Pancreas (tissue), 10 donors: Measurements from ENCODE around the gene MS4A10. TPM values are rescaled to one million over a fixed set of nuclear protein-coding genes. Genes with fewer than 3 reads are reported as not detected.

Source experiments
- ATAC-seq, 4 donors: fragments of 200-7000 bp; cut with Tn5 transposase; one replicate each; pipeline versions ENCODE4 v1.8.0 to v1.9.1; 2020; ENCODE audit warnings: mild to moderate bottlenecking in 4 of 4, moderate library complexity in 4 of 4
- DNase-seq, 6 donors: peaks; one replicate each; pipeline ENCODE4 v3.0.0-alpha.2; 2020
- FAIRE-seq: peaks from 2 replicates; lab custom pipeline; 2012; peaks lifted over from hg19 to GRCh38; lab: Jason Lieb, UNC
- H3K27ac ChIP-seq, 4 donors: fragments of 200-600 bp; sonication (generic); 1 replicate in 3 of 4; 2 replicates in 1 of 4; pipeline versions ENCODE4 v1.5.0 to v1.8.0; 2020
- H3K27me3 ChIP-seq, 4 donors: fragments of 200-600 bp; one replicate each; pipeline ENCODE4 v1.8.0; 2021
- H3K36me3 ChIP-seq, 3 donors: fragments of 200-600 bp; sonication (generic) in 1 of 3; one replicate each; pipeline versions ENCODE4 v1.5.0 to v1.8.0; 2020 to 2021
- H3K4me1 ChIP-seq, 3 donors: fragments of 200-600 bp; one replicate each; pipeline ENCODE4 v1.8.0; 2021
- H3K4me3 ChIP-seq, 4 donors: fragments of 200-600 bp; sonication (generic) in 2 of 4; one replicate each; pipeline versions ENCODE4 v1.5.0 to v1.8.0; 2020 to 2021
- H3K9me3 ChIP-seq, 4 donors: fragments of 200-600 bp; one replicate each; pipeline ENCODE4 v1.8.0; 2021
- WGBS, 2 donors: extraction: QIAGEN DNeasy Blood & Tissue Kit; methylation state at CpG; one replicate each; pipeline ENCODE4 v1.1.7; 2013; 5-methylcytosine and 5-hydroxymethylcytosine counted together
- intact Hi-C, 3 donors: fragments of 100-400 bp; cut with DNase I; formaldehyde crosslinking; loops; one replicate each; pipeline versions ENCODE4 v1.11.1 to v1.14.2; 2022
- polyA plus RNA-seq, 2 donors: library from polyadenylated mRNA; stranded (reverse); fragments of 200-250 nt; gene quantifications; one replicate each; pipeline ENCODE4 v1.2.3, GENCODE V29; 2013
- total RNA-seq, 6 donors: library from RNA; stranded (reverse); fragmentation: NEBNext Ultra II Directional in 4 of 6; extraction: Animal tissue kit (Norgen Biotek cat#: 25700) in 4 of 6; gene quantifications; one replicate each; pipeline versions ENCODE4 v1.2.1 to v1.2.4, GENCODE V29; 2021 to 2023
- TF ChIP-seq, protein P1 (sequence below), 4 donors: fragments of 200-600 bp; sonication (generic) in 3 of 4; IDR thresholded peaks; one replicate each; pipeline versions ENCODE4 v1.5.0 to v1.8.0; 2021; ENCODE audit warnings: antibody characterized with exemption in 4 of 4
- donor health status: healthy with polysubstance abuse.
- donor health status: DM: no; HTN: no; CAD: no; lungs with moderate emphysema.
- donor health status: DM: no; HTN: no; CAD: no.
- donor health status: control.
- donor health status: control.
- donor health status: Bipolar disorder and iron deficiency.
- donor health status: DM: yes; HTN: yes; CAD: no.
- donor health status: DM: no; HTN: no; CAD: no.
- donor health status: DM: no; HTN: no; CAD: no.
- donor health status: DM: yes; HTN: yes; CAD: no.

The MS4A10 gene
- total and polyA plus RNA-seq, 8 donors: not detected

DNA sequence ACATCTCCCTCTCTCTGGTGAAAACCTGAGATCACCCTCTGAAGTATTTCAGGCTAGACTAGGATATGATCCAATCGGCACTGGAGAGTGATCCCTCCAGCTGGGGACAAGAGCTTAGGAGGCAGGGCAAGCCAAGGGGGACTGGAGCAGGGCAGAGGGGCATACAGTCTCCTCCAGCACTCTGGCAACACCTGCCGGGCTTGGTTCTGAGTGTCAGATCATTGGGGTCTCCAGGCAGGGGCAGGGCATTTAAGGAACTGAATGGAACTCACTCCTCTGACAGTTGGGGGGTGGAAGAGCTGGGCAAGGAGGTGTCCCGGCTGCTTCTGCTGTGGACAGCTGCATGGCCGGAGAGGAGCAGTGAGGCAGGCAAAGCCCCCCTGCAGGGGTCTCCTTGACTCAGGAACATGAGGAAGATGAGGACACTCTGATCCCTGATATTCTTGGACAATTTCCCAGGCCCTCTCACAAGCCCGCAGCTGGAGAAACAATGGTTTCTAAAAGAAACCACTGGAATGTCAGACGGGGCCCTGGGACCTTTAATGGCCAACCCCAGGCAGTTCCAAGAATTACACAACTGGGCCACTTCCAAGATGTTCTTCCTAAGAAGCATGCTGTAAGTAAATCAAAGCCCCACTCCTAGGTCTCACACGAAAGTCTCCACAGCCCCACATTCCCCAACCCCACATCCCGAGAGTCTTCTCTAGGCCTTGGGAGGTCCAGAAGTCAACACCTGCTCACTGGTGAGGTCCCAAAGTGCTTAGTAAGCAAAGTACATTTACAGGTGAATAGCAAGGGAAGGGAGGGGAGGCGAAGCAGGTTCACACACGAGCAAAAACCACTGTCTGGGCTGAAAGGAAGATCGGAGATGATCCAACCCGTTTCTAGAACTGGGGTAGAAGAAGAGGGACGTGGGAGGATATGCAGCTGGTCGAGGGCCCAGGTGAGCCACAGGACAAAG, 55.6 kb downstream of the MS4A10 start:
- DNase-seq (no peak), ATAC-seq (no peak), FAIRE-seq (no peak)
- Histone ChIP-seq H3K4me3 (no peak overlapping the region), H3K4me1 (peaks cover 6 to 20% (median 6%) of the 10 kb centered on the region in 3 donors), H3K9me3 (no peaks in the 10 kb centered on the region), H3K36me3 (no peaks in the 10 kb centered on the region), H3K27me3 (no peaks in the 10 kb centered on the region), H3K27ac (no peak overlapping the region)
- intact Hi-C loops: loop anchor here in 1 of 3 donors (10.0 kb wide), 1 partner anchor 54 kb away; no protein-coding TSS in a partner anchor
- TF ChIP-seq, protein P1, sequence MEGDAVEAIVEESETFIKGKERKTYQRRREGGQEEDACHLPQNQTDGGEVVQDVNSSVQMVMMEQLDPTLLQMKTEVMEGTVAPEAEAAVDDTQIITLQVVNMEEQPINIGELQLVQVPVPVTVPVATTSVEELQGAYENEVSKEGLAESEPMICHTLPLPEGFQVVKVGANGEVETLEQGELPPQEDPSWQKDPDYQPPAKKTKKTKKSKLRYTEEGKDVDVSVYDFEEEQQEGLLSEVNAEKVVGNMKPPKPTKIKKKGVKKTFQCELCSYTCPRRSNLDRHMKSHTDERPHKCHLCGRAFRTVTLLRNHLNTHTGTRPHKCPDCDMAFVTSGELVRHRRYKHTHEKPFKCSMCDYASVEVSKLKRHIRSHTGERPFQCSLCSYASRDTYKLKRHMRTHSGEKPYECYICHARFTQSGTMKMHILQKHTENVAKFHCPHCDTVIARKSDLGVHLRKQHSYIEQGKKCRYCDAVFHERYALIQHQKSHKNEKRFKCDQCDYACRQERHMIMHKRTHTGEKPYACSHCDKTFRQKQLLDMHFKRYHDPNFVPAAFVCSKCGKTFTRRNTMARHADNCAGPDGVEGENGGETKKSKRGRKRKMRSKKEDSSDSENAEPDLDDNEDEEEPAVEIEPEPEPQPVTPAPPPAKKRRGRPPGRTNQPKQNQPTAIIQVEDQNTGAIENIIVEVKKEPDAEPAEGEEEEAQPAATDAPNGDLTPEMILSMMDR (IDR thresholded peaks at IDR 0.05): no peak
- WGBS, 2 donors: 77 to 86% methylated on average over 14 of the region's 14 CpGs

DNA sequence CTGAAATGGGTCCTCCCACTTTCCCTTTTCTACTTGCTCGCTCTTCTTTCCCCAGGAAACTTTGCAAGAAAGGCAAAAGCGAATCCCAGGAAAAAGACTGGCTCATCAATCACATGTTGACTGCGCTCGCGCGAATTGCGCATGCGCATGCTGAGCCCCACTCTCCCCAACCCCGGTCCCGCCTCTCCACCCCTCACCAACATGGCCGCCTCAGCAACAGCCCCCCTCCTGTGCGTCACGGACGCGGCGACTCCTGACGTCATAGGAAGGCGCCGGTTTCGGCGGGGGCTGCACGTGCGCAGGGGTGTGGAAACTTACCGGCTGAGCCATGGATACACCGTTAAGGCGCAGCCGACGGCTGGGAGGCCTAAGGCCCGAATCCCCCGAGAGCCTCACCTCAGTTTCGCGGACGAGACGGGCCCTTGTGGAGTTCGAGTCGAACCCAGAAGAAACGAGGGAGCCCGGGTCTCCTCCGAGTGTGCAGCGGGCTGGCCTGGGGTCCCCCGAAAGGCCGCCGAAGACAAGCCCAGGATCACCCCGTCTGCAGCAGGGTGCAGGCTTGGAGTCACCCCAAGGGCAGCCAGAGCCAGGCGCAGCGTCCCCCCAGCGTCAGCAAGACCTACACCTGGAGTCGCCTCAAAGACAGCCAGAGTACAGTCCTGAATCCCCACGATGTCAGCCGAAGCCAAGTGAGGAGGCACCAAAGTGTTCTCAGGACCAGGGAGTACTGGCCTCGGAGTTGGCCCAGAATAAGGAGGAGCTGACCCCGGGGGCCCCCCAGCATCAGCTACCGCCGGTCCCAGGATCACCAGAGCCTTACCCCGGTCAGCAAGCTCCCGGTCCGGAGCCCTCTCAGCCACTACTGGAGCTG, 56.9 kb downstream of the MS4A10 start, which contains the start of gene CCDC86:
CCDC86 (plus strand) TSS at position 317 of the 871 bp plus-strand sequence; CDS start at position 329, 12 bp downstream.
- no peaks in the 10 kb centered on the region for H3K27me3 ChIP-seq
- H3K4me1 ChIP-seq: peaks cover 6 to 20% (median 6%) of the 10 kb centered on the region in 3 donors
- DNase-seq (peak; percentile 95 to 99 (median 97)), ATAC-seq (peak; percentile 93 to 97 (median 94)), FAIRE-seq (no peak)
- peak within 1 kb of the TSS; percentile 63 to 95 (median 94) for H3K4me3 ChIP-seq
- 1% methylated on average over 56 to 57 of the region's 57 CpGs for WGBS, 2 donors
- H3K9me3 ChIP-seq: no peaks in the 10 kb centered on the region
- intact Hi-C loops: loop anchor here in 1 of 3 donors (10.0 kb wide), 1 partner anchor 53 kb away; no protein-coding TSS in a partner anchor
- TF ChIP-seq, protein P1 (IDR thresholded peaks at IDR 0.05): no peak
- H3K36me3 ChIP-seq: no peaks in the 10 kb centered on the region
- H3K27ac ChIP-seq: peak within 1 kb of the TSS; percentile 39 to 71 (median 69)

DNA sequence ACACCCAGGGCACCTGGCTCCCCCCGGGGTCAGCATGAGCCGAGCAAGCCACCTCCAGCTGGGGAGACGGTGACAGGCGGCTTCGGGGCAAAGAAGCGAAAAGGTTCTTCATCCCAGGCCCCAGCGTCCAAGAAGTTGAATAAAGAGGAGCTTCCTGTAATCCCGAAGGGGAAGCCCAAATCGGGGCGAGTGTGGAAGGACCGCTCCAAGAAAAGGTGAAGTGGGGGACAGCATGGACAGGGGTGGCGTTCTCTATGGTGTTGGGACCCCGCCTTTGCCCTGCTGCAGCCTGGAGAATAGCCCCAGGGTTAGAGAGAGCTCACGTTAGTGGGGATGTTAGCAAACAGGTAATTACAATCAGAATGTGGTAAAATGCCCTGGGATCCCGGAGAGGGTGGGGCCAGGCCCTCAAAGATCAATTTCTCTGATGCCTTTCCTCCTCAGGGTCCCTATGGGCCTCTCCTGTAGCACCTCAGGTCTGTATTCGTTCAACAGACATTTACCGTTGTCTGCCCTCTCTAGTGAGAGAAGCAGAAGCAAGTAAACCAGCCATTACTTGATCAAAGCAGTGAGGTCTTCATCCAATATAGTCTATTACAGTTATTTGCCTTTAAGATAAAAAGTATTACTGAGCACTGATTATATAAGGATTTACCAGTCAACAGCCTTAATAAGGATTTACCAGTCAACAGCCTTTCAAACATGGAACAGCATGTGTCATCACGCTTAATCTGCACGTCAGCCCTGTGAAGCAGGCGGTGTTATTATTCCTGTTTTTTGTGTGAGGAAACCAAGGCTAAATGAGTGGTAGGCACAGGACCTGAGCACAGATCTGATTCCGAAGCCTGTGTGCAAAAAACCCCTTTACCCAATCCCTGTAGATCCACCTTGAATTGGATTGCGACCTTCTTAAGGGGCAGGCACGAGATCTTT, 57.8 kb downstream of the MS4A10 start:
- Histone ChIP-seq H3K9me3 (no peaks in the 10 kb centered on the region), H3K27me3 (no peaks in the 10 kb centered on the region), H3K36me3 (no peaks in the 10 kb centered on the region), H3K4me3 (peak overlapping the region; percentile 63 to 95 (median 94)), H3K27ac (peak overlapping the region; percentile 39 to 71 (median 69)), H3K4me1 (peaks cover 6 to 20% (median 6%) of the 10 kb centered on the region in 3 donors)
- FAIRE-seq: no peak
- intact Hi-C loops: loop anchor here in 1 of 3 donors (10.0 kb wide), 1 partner anchor 52 kb away; no protein-coding TSS in a partner anchor
- WGBS, 2 donors: 8 to 9% methylated on average over 23 of the region's 23 CpGs
- peak in 1 of 6 donors; percentile 4 for DNase-seq
- TF ChIP-seq, protein P1 (IDR thresholded peaks at IDR 0.05): no peak
- ATAC-seq: no peak
